ENCODE measurements around the gene XPNPEP1.

- TF ChIP-seq CTCF (IDR thresholded peaks at IDR 0.05): no peak
- no peak for TF ChIP-seq EP300 (IDR thresholded peaks at IDR 0.05)
These were observed at the start of gene XPNPEP1 for GRCh38 chr10:109922976-109923921.
